GM23338 (cell line): ENCODE measurements around the gene CMTM5.

ENCODE experiments used
- CREB1 ChIP-seq: fragments of 250-450 bp; sonication (Bioruptor Pico); IDR thresholded peaks from 2 replicates; pipeline ENCODE4 v1.5.0; 2020; ENCODE audit warnings: low read depth, mild to moderate bottlenecking, moderate library complexity
- CTCF ChIP-seq, 2 experiments: fragments of 200-600 bp in 1 of 2; sonication (generic) in 1 of 2; conservative IDR thresholded peaks; 2 replicates each; pipeline versions ENCODE4 v1.5.1 to v1.6.1; 2016 to 2017; ENCODE audit warnings: antibody characterized with exemption in 2 of 2, low read depth in 2 of 2, mild to moderate bottlenecking in 2 of 2, moderate library complexity in 1 of 2
- EZH2 ChIP-seq: fragments of 200-600 bp; sonication (generic); IDR thresholded peaks from one replicate; pipeline ENCODE4 v1.8.0; 2017; ENCODE audit warnings: antibody characterized with exemption, mild to moderate bottlenecking, low read depth; ENCODE audit not compliant: unreplicated experiment
- EZH2phosphoT487 ChIP-seq: fragments of 200-600 bp; sonication (generic); IDR thresholded peaks from one replicate; pipeline ENCODE4 v1.8.1; 2018; ENCODE audit warnings: antibody characterized with exemption; ENCODE audit not compliant: unreplicated experiment
- JUNB ChIP-seq: IDR thresholded peaks from one replicate; pipeline ENCODE4 v1.6.1; 2016; ENCODE audit warnings: antibody characterized with exemption; ENCODE audit not compliant: unreplicated experiment
- POLR2AphosphoS5 ChIP-seq: IDR thresholded peaks from 2 replicates; pipeline ENCODE4 v1.6.1; 2016; ENCODE audit warnings: antibody characterized with exemption, low read depth

- TF ChIP-seq CTCF (conservative IDR thresholded peaks at IDR 0.05; ENCODE audit: low read depth in 2 of 2) = no peak
- TF ChIP-seq POLR2AphosphoS5 = no peak
- no peak for TF ChIP-seq JUNB
- no peak for TF ChIP-seq EZH2
- no peak for TF ChIP-seq CREB1 (CRISPR knock-in tag)
- no peak for TF ChIP-seq EZH2phosphoT487
Measured at GRCh38 chr14:23398348-23398747, 21.5 kb downstream of the CMTM5 start.
